ENCODE measurements around the gene GLRX5.

DNA sequence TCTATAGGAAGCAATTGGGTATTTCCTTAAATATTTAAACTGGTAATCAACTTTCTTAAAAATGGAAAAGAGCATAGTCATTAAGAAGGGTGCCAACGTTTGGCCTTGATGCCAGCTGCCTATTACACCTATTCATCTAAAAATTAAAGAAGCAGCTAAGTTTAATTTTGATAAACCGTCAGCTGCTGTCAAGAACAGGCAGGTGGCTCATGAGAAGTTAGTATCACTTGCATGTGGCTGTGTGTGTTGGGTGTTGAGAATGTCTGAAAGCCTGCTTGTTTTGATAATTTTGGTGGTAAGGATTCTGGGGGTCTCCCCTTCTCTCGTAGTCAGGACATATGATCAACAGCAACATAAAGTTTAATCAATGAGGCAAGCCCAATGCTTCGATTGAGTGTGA, 6.5 kb downstream of the GLRX5 start:
- TF ChIP-seq POLR2AphosphoS5 (IDR thresholded peaks at IDR 0.05): no peak
- TF ChIP-seq, protein P1, sequence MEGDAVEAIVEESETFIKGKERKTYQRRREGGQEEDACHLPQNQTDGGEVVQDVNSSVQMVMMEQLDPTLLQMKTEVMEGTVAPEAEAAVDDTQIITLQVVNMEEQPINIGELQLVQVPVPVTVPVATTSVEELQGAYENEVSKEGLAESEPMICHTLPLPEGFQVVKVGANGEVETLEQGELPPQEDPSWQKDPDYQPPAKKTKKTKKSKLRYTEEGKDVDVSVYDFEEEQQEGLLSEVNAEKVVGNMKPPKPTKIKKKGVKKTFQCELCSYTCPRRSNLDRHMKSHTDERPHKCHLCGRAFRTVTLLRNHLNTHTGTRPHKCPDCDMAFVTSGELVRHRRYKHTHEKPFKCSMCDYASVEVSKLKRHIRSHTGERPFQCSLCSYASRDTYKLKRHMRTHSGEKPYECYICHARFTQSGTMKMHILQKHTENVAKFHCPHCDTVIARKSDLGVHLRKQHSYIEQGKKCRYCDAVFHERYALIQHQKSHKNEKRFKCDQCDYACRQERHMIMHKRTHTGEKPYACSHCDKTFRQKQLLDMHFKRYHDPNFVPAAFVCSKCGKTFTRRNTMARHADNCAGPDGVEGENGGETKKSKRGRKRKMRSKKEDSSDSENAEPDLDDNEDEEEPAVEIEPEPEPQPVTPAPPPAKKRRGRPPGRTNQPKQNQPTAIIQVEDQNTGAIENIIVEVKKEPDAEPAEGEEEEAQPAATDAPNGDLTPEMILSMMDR (IDR thresholded peaks at IDR 0.05): no peak
